AG09319 (cell line): ENCODE measurements around the gene SBSN.

Experiments
- DNase-seq: peaks from one replicate; pipeline ENCODE4 v3.0.0-alpha.2; 2010; ENCODE audit warnings: low read depth; ENCODE audit errors: extremely low read depth
- CTCF ChIP-seq: IDR thresholded peaks from 2 replicates; pipeline ENCODE4 v1.5.1; 2011; ENCODE audit warnings: low read depth, mild to moderate bottlenecking, inconsistent platforms, low read length, moderate library complexity

SBSN gene

GRCh38 chr19:35558400-35559280 is 30.5 kb upstream of the SBSN start:
- no peak for TF ChIP-seq CTCF
- no peak for DNase-seq

GRCh38 chr19:35557539-35558399 is 29.7 kb upstream of the SBSN start:
- TF ChIP-seq CTCF, result no peak
- DNase-seq, result no peak

GRCh38 chr19:35556846-35557538 is 28.9 kb upstream of the SBSN start:
- no peak for DNase-seq
- no peak for TF ChIP-seq CTCF

GRCh38 chr19:35556025-35556590 is 28.0 kb upstream of the SBSN start:
- TF ChIP-seq CTCF, result no peak
- no peak for DNase-seq

GRCh38 chr19:35555301-35556005 is 27.3 kb upstream of the SBSN start:
- DNase-seq, result no peak
- peak; percentile 21 for TF ChIP-seq CTCF

GRCh38 chr19:35554076-35554475 is 26.0 kb upstream of the SBSN start:
- no peak for TF ChIP-seq CTCF
- no peak for DNase-seq
